HUDEP-2 (cell line): Measurements from ENCODE around the gene THAP12.
A peak's percentile ranks its signal among the peaks of the same experiment; 100 is the strongest.
"Not testable (repeated sequence)": the region's sequence is repeated elsewhere in the genome, so short reads cannot be mapped to it uniquely, and the experiment has no call there.

Experiments
- DNase-seq, 76 experiments: peaks; one replicate each; lab custom pipeline; 2025; ENCODE audit not compliant: unreplicated experiment in 76 of 76; lab: John Stamatoyannopoulos, UW

Gene THAP12

GRCh38 chr11:76380977-76381719 lies at the start of gene THAP12, which contains the start of gene GVQW3:
Gene THAP12 (minus strand): TSS chr11:76381132. CDS start chr11:76380836, 296 bp downstream.
Gene GVQW3 (plus strand): TSS chr11:76381323. CDS start chr11:76381829, 506 bp downstream.
- DNase-seq = peak; percentile 50 to 97 (median 94)

GRCh38 chr11:76426660-76427059 lies 45.7 kb upstream of the THAP12 start:
- DNase-seq = no peak

- DNase-seq = no peak
These were observed 44.0 kb upstream of the THAP12 start for GRCh38 chr11:76424891-76425290.

- DNase-seq = no peak
These were observed 43.4 kb upstream of the THAP12 start for GRCh38 chr11:76424379-76424778.

GRCh38 chr11:76419896-76420295 lies 39.0 kb upstream of the THAP12 start:
- peak in 16 of 76 experiments; percentile 2 to 25 (median 8) for DNase-seq

- no peak for DNase-seq
These were observed 34.1 kb upstream of the THAP12 start for GRCh38 chr11:76415073-76415472.

- no peak for DNase-seq
These were observed 30.0 kb upstream of the THAP12 start for GRCh38 chr11:76410851-76411357.

- DNase-seq = no peak
These were observed 27.4 kb upstream of the THAP12 start for GRCh38 chr11:76408171-76408965.

- no peak for DNase-seq
These were observed 25.4 kb upstream of the THAP12 start for GRCh38 chr11:76406359-76406758.

- not testable (repeated sequence) for DNase-seq
These were observed 20.6 kb upstream of the THAP12 start for GRCh38 chr11:76401484-76401883.

GRCh38 chr11:76400967-76401366 lies 20.0 kb upstream of the THAP12 start:
- DNase-seq = no peak

- DNase-seq = no peak
These were observed 16.5 kb upstream of the THAP12 start for GRCh38 chr11:76397383-76397782.

GRCh38 chr11:76395296-76395695 lies 14.4 kb upstream of the THAP12 start:
- DNase-seq = no peak

GRCh38 chr11:76394411-76394810 lies 13.5 kb upstream of the THAP12 start:
- DNase-seq = no peak

- DNase-seq = no peak
These were observed 11.9 kb upstream of the THAP12 start for GRCh38 chr11:76392870-76393269.

- no peak for DNase-seq
These were observed 11.0 kb upstream of the THAP12 start for GRCh38 chr11:76391811-76392475.

- DNase-seq = no peak
These were observed 10.1 kb upstream of the THAP12 start for GRCh38 chr11:76391021-76391420.

GRCh38 chr11:76388408-76388807 lies 7.5 kb upstream of the THAP12 start:
- no peak for DNase-seq

- no peak for DNase-seq
These were observed 5.0 kb upstream of the THAP12 start for GRCh38 chr11:76385903-76386302.

GRCh38 chr11:76382209-76382608 lies 1.3 kb upstream of the THAP12 start:
- DNase-seq = no peak
